Activated CD4-positive, alpha-beta T cell treated with anti-CD3 and anti-CD28 coated beads for 4 hours (primary cell): Measurements from ENCODE around the gene RHOBTB1.
"Not testable (repeated sequence)": the region's sequence is repeated elsewhere in the genome, so short reads cannot be mapped to it uniquely, and the experiment has no call there.

Source experiments
- DNase-seq, 2 donors: peaks; one replicate each; pipeline ENCODE4 v3.0.0-alpha.2; 2020

Gene RHOBTB1

GRCh38 chr10:60944058-60944909, at the start of gene RHOBTB1:
RHOBTB1 (minus strand) TSS chr10:60944185; CDS start chr10:60911542, 32,643 bp downstream.
- no peak for DNase-seq

- DNase-seq, result no peak
These were observed 48.7 kb upstream of the RHOBTB1 start for GRCh38 chr10:60992636-60993035.

- no peak for DNase-seq
These were observed 46.7 kb upstream of the RHOBTB1 start for GRCh38 chr10:60990663-60991062.

GRCh38 chr10:60989400-60989876, 45.5 kb upstream of the RHOBTB1 start:
- DNase-seq, result no peak

GRCh38 chr10:60986791-60987190, 42.8 kb upstream of the RHOBTB1 start:
- DNase-seq, result no peak

- no peak for DNase-seq
These were observed 42.0 kb upstream of the RHOBTB1 start for GRCh38 chr10:60985951-60986350.

- DNase-seq, result no peak
These were observed 37.0 kb upstream of the RHOBTB1 start for GRCh38 chr10:60980997-60981396.

- DNase-seq, result no peak
These were observed 35.7 kb upstream of the RHOBTB1 start for GRCh38 chr10:60979667-60980104.

- DNase-seq, result no peak
These were observed 34.5 kb upstream of the RHOBTB1 start for GRCh38 chr10:60978287-60979115.

GRCh38 chr10:60977161-60978122, 33.5 kb upstream of the RHOBTB1 start:
- DNase-seq, result no peak

GRCh38 chr10:60976687-60977086, 32.7 kb upstream of the RHOBTB1 start:
- no peak for DNase-seq

GRCh38 chr10:60975716-60976115, 31.7 kb upstream of the RHOBTB1 start:
- DNase-seq, result no peak

- no peak for DNase-seq
These were observed 30.6 kb upstream of the RHOBTB1 start for GRCh38 chr10:60974463-60975149.

- DNase-seq, result no peak
These were observed 29.1 kb upstream of the RHOBTB1 start for GRCh38 chr10:60973086-60973485.

GRCh38 chr10:60972181-60972580, 28.2 kb upstream of the RHOBTB1 start:
- DNase-seq, result not testable (repeated sequence)

- no peak for DNase-seq
These were observed 26.5 kb upstream of the RHOBTB1 start for GRCh38 chr10:60970526-60970925.

GRCh38 chr10:60968504-60968903, 24.5 kb upstream of the RHOBTB1 start:
- DNase-seq, result no peak

- no peak for DNase-seq
These were observed 24.0 kb upstream of the RHOBTB1 start for GRCh38 chr10:60967854-60968484.

GRCh38 chr10:60967260-60967659, 23.3 kb upstream of the RHOBTB1 start:
- DNase-seq, result no peak

GRCh38 chr10:60965696-60966095, 21.7 kb upstream of the RHOBTB1 start:
- DNase-seq, result no peak
